OCI-LY3 (cell line): ENCODE results near the gene LRP11.

Experiments used
- H2AFZ ChIP-seq: fragments of 200-600, 300-600 bp; shearing (Covaris generic); 2 replicates; pipeline ENCODE4 v1.6.0; 2014; ENCODE audit warnings: antibody characterized with exemption, low read depth, low read length
- H3K27ac ChIP-seq: fragments of 200-600, 300-600 bp; sonication (generic); 2 replicates; pipeline ENCODE4 v1.5.1; 2014; ENCODE audit warnings: mild to moderate bottlenecking, low read length, moderate library complexity, mixed read lengths
- H3K27me3 ChIP-seq: fragments of 200-600, 300-600 bp; sonication (generic); 2 replicates; pipeline ENCODE4 v1.6.1; 2014; ENCODE audit warnings: low read depth, low read length, mixed read lengths
- H3K36me3 ChIP-seq: fragments of 200-600, 300-600 bp; sonication (generic); replicated peaks from 2 replicates; pipeline ENCODE3; 2014; ENCODE audit warnings: low read depth, low read length, mixed read lengths
- H3K4me1 ChIP-seq: fragments of 300-600, 200-600 bp; sonication (generic); 2 replicates; pipeline ENCODE4 v1.6.1; 2014; ENCODE audit warnings: low read length, mixed read lengths
- H3K4me2 ChIP-seq: fragments of 200-600, 300-600 bp; sonication (generic); 2 replicates; pipeline ENCODE4 v1.6.1; 2014; ENCODE audit warnings: low read length, mixed read lengths
- H3K4me3 ChIP-seq: fragments of 300-600, 200-600 bp; sonication (generic); 2 replicates; pipeline ENCODE4 v1.5.1; 2014; ENCODE audit warnings: antibody characterized with exemption, mild to moderate bottlenecking, low read length, moderate library complexity
- H3K79me2 ChIP-seq: fragments of 300-600, 200-600 bp; shearing (Covaris generic); 2 replicates; pipeline ENCODE4 v1.6.1; 2014; ENCODE audit warnings: mild to moderate bottlenecking, low read length, mixed read lengths
- H3K9ac ChIP-seq: fragments of 300-600, 200-600 bp; shearing (Covaris generic); 2 replicates; pipeline ENCODE4 v1.6.0; 2014; ENCODE audit warnings: mild to moderate bottlenecking, low read length, moderate library complexity
- H3K9me3 ChIP-seq: fragments of 200-600, 300-600 bp; shearing (Covaris generic); 2 replicates; pipeline ENCODE4 v1.6.1; 2014; ENCODE audit warnings: low read length, mixed read lengths; ENCODE audit not compliant: insufficient read depth
- H4K20me1 ChIP-seq: fragments of 200-600, 300-600 bp; sonication (generic); 2 replicates; pipeline ENCODE4 v1.6.1; 2016; ENCODE audit warnings: low read length, mixed read lengths; ENCODE audit not compliant: insufficient read depth
- CTCF ChIP-seq: fragments of 200-600, 300-600 bp; sonication (generic); IDR thresholded peaks from 2 replicates; pipeline ENCODE4 v1.5.1; 2014; ENCODE audit warnings: antibody characterized with exemption, low read length, low read depth
- EZH2phosphoT487 ChIP-seq: fragments of 200-600 bp; shearing (Covaris generic); IDR thresholded peaks from 2 replicates; pipeline ENCODE4 v1.6.1; 2018; ENCODE audit warnings: antibody characterized with exemption, mixed run types, low read depth

LRP11 gene

GRCh38 chr6:149888093-149888492, 23.9 kb upstream of the LRP11 start:
- no peak overlapping the region for H3K27ac ChIP-seq
- no peak overlapping the region for H3K4me2 ChIP-seq
- no peaks in the 10 kb centered on the region for H3K9me3 ChIP-seq
- H3K9ac ChIP-seq = no peak overlapping the region
- H3K79me2 ChIP-seq = no peaks in the 10 kb centered on the region
- TF ChIP-seq EZH2phosphoT487 (no peak), CTCF (no peak)
- no peak overlapping the region for H2AFZ ChIP-seq
- no peaks in the 10 kb centered on the region for H3K36me3 ChIP-seq
- H3K4me1 ChIP-seq = no peaks in the 10 kb centered on the region
- H3K27me3 ChIP-seq = no peaks in the 10 kb centered on the region
- H3K4me3 ChIP-seq = no peak overlapping the region
- no peaks in the 10 kb centered on the region for H4K20me1 ChIP-seq

GRCh38 chr6:149887343-149887742, 23.2 kb upstream of the LRP11 start:
- Histone ChIP-seq H4K20me1 (no peaks in the 10 kb centered on the region), H3K4me1 (no peaks in the 10 kb centered on the region), H3K27me3 (no peaks in the 10 kb centered on the region), H3K27ac (no peak overlapping the region), H3K36me3 (no peaks in the 10 kb centered on the region), H3K9ac (no peak overlapping the region), H3K9me3 (no peaks in the 10 kb centered on the region), H3K4me2 (no peak overlapping the region), H3K79me2 (no peaks in the 10 kb centered on the region), H3K4me3 (no peak overlapping the region), H2AFZ (no peak overlapping the region)
- TF ChIP-seq CTCF (no peak), EZH2phosphoT487 (no peak)

GRCh38 chr6:149885888-149886287, 21.7 kb upstream of the LRP11 start:
- no peaks in the 10 kb centered on the region for H3K27me3 ChIP-seq
- no peak overlapping the region for H3K4me2 ChIP-seq
- no peaks in the 10 kb centered on the region for H3K79me2 ChIP-seq
- no peaks in the 10 kb centered on the region for H4K20me1 ChIP-seq
- no peak for TF ChIP-seq EZH2phosphoT487
- TF ChIP-seq CTCF = no peak
- no peak overlapping the region for H3K4me3 ChIP-seq
- no peak overlapping the region for H3K9ac ChIP-seq
- H3K36me3 ChIP-seq = no peaks in the 10 kb centered on the region
- H3K27ac ChIP-seq = no peak overlapping the region
- no peak overlapping the region for H2AFZ ChIP-seq
- H3K4me1 ChIP-seq = no peaks in the 10 kb centered on the region
- no peaks in the 10 kb centered on the region for H3K9me3 ChIP-seq

- Histone ChIP-seq H3K36me3 (no peaks in the 10 kb centered on the region), H3K9me3 (no peaks in the 10 kb centered on the region), H3K9ac (no peak overlapping the region), H4K20me1 (no peaks in the 10 kb centered on the region), H2AFZ (no peak overlapping the region), H3K79me2 (no peaks in the 10 kb centered on the region), H3K4me2 (no peak overlapping the region), H3K4me3 (no peak overlapping the region), H3K4me1 (no peaks in the 10 kb centered on the region), H3K27me3 (no peaks in the 10 kb centered on the region), H3K27ac (no peak overlapping the region)
- no peak for TF ChIP-seq EZH2phosphoT487
- no peak for TF ChIP-seq CTCF
Measured at GRCh38 chr6:149884617-149885016, 20.5 kb upstream of the LRP11 start.
